Karpas-422 (cell line): ENCODE data around the gene CCDC57. TPM values are rescaled to one million over a fixed set of nuclear protein-coding genes. Genes with fewer than 3 reads are reported as not detected.

Source experiments
- DNase-seq: peaks from one replicate; pipeline ENCODE4 v3.0.0-alpha.2; 2015
- H2AFZ ChIP-seq: fragments of 200-600 bp; sonication (generic); 2 replicates; pipeline ENCODE4 v1.6.1; 2014; ENCODE audit warnings: antibody characterized with exemption, low read length, mixed read lengths
- H3K27ac ChIP-seq: fragments of 200-600 bp; sonication (generic); 2 replicates; pipeline ENCODE4 v1.5.1; 2014; ENCODE audit warnings: mild to moderate bottlenecking, low read length, moderate library complexity
- H3K27me3 ChIP-seq: fragments of 200-600 bp; sonication (generic); 2 replicates; pipeline ENCODE4 v1.6.1; 2014; ENCODE audit warnings: low read length, mixed read lengths
- H3K36me3 ChIP-seq: fragments of 200-600 bp; sonication (generic); 2 replicates; pipeline ENCODE4 v1.6.1; 2014; ENCODE audit warnings: low read length, mixed read lengths; ENCODE audit not compliant: insufficient read depth
- H3K4me1 ChIP-seq: fragments of 200-600 bp; sonication (generic); 2 replicates; pipeline ENCODE4 v1.6.1; 2014; ENCODE audit warnings: mild to moderate bottlenecking, low read length, mixed read lengths
- H3K4me2 ChIP-seq: fragments of 200-600 bp; sonication (generic); 2 replicates; pipeline ENCODE4 v1.6.1; 2014; ENCODE audit warnings: low read length, low read depth, mild to moderate bottlenecking; ENCODE audit not compliant: poor library complexity, severe bottlenecking
- H3K4me3 ChIP-seq: fragments of 200-600 bp; sonication (generic); 2 replicates; pipeline ENCODE4 v1.5.1; 2014; ENCODE audit warnings: mild to moderate bottlenecking, antibody characterized with exemption, low read length, mixed read lengths
- H3K79me2 ChIP-seq: fragments of 200-600 bp; sonication (generic); 2 replicates; pipeline ENCODE4 v1.6.1; 2014; ENCODE audit warnings: mild to moderate bottlenecking, low read length, mixed read lengths
- H3K9ac ChIP-seq: fragments of 200-600 bp; sonication (generic); 2 replicates; pipeline ENCODE4 v1.6.0; 2014; ENCODE audit warnings: low read length
- H3K9me2 ChIP-seq: fragments of 200-600 bp; sonication (generic), shearing (Covaris generic); replicated peaks from 2 replicates; pipeline ENCODE4 v1.6.0; 2014; ENCODE audit warnings: mild to moderate bottlenecking, low read length, moderate library complexity; ENCODE audit not compliant: insufficient read depth
- H3K9me3 ChIP-seq: fragments of 300-700, 200-600 bp; sonication (generic); 2 replicates; pipeline ENCODE4 v1.6.1; 2014; ENCODE audit warnings: low read length, mixed read lengths
- H4K20me1 ChIP-seq: fragments of 200-600 bp; sonication (generic); 2 replicates; pipeline ENCODE4 v1.6.1; 2014; ENCODE audit warnings: mild to moderate bottlenecking, antibody characterized with exemption, low read length, low read depth; ENCODE audit not compliant: insufficient read depth
- total RNA-seq: library from RNA; depleted of rRNA; stranded (reverse); fragments of >200 nt; shearing (Covaris generic); gene quantifications from 2 replicates; pipeline ENCODE4 v1.2.3, GENCODE V29; 2014; ENCODE audit warnings: low replicate concordance

CCDC57 gene
- total RNA-seq, 1 experiment from 2014 or later, result 31.3 TPM

DNA sequence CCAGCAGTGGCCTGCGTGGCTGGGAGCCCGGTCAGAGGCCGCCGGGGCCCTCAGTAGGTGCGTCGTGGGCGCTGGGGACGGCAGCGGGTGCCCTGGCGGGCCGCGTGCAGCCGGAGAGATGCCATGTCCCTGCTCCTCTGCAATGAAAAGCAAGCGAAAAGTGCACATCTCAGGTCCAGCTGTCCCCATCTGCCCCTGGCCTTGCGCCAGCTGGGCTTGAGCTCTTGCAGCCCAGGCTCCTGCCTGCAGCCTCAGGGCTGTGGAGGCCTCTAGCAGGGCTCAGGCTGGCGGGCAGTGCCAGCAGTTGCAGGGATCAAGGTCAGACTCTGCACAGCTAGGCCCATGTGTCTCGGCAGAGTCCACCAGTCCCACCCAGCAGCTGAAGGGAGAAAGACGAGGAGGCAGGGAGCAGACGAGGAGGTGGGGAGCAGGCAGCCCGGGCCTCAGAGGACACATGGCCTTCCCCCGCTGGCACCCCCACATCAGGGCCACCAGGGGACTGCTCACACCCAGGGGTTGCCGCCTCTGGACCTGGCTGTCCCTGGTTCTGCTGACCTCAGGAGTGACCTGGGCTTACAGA, 27.4 kb upstream of the CCDC57 start:
- Histone ChIP-seq H3K27ac (no peak overlapping the region), H3K9ac (no peak overlapping the region), H3K36me3 (0 out of 2 replicates have a peak, but pooled peaks cover 4% of the 10 kb centered on the region), H3K9me2 (no peaks in the 10 kb centered on the region), H3K4me1 (peaks cover 1% of the 10 kb centered on the region; the same call in 1 of the 2 replicates), H2AFZ (no peak overlapping the region), H3K79me2 (no peaks in the 10 kb centered on the region), H3K4me2 (no peak overlapping the region), H3K27me3 (no peaks in the 10 kb centered on the region), H3K4me3 (no peak overlapping the region), H3K9me3 (no peaks in the 10 kb centered on the region), H4K20me1 (peaks cover 37% of the 10 kb centered on the region; the same call in 1 of the 2 replicates)
- no peak for DNase-seq

DNA sequence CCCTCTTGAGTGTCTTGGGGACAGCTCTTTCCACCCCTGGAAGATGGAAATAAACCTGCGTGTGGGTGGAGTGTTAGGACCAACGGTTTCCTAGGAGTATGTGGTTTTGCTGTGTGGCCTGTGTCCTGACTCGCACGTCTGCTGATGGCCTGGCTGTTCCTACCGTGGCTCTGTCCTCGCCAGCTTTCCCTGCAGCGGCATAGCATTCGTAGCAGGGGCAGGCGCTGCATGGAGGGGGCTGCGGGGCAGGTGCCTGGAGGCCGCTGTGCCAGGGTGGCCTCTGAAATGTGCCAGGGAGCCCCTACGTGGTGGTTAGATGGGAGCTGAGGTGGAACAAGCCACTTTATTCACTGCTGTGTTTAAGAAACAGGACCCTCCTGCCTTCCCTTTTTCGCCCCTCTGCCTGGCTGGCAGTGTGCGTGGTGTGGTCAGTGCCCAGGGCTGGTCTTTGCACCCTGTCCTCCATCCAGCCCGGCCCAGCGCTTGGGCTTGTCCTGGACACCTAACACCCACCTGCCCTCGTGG, 26.8 kb upstream of the CCDC57 start:
- Histone ChIP-seq H2AFZ (no peak overlapping the region), H3K4me3 (no peak overlapping the region), H3K4me2 (no peak overlapping the region), H3K9ac (no peak overlapping the region), H3K9me3 (no peaks in the 10 kb centered on the region), H3K79me2 (no peaks in the 10 kb centered on the region), H3K27ac (no peak overlapping the region), H3K4me1 (peaks cover 7% of the 10 kb centered on the region), H3K27me3 (no peaks in the 10 kb centered on the region), H3K36me3 (0 out of 2 replicates have a peak, but pooled peaks cover 4% of the 10 kb centered on the region), H3K9me2 (no peaks in the 10 kb centered on the region), H4K20me1 (peaks cover 35% of the 10 kb centered on the region; the same call in 1 of the 2 replicates)
- DNase-seq, result no peak

DNA sequence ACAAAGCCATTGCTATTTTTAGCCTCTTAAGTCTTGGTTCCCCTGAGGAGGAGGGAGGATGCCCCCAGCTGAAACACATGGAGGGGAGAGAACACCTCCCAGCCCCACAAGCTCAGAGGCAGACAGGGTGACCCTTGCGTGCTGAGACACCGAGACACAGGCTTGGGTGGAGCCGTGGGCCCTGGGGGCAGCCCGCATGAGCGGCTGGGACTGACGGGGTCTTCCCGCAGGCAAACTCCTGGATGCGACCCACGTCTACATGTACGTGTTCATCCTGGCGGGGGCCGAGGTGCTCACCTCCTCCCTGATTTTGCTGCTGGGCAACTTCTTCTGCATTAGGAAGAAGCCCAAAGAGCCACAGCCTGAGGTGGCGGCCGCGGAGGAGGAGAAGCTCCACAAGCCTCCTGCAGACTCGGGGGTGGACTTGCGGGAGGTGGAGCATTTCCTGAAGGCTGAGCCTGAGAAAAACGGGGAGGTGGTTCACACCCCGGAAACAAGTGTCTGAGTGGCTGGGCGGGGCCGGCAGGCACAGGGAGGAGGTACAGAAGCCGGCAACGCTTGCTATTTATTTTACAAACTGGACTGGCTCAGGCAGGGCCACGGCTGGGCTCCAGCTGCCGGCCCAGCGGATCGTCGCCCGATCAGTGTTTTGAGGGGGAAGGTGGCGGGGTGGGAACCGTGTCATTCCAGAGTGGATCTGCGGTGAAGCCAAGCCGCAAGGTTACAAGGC, 26.0 kb upstream of the CCDC57 start:
- H3K27ac ChIP-seq, result no peak overlapping the region
- H3K4me3 ChIP-seq, result no peak overlapping the region
- no peak for DNase-seq
- no peaks in the 10 kb centered on the region for H3K9me2 ChIP-seq
- H3K27me3 ChIP-seq, result no peaks in the 10 kb centered on the region
- peaks cover 12% of the 10 kb centered on the region for H3K4me1 ChIP-seq
- H3K9ac ChIP-seq, result no peak overlapping the region
- H4K20me1 ChIP-seq, result peaks cover 33% of the 10 kb centered on the region; the same call in 1 of the 2 replicates
- H2AFZ ChIP-seq, result no peak overlapping the region
- H3K9me3 ChIP-seq, result no peaks in the 10 kb centered on the region
- H3K4me2 ChIP-seq, result no peak overlapping the region
- H3K36me3 ChIP-seq, result no peaks in the 10 kb centered on the region
- H3K79me2 ChIP-seq, result no peaks in the 10 kb centered on the region

DNA sequence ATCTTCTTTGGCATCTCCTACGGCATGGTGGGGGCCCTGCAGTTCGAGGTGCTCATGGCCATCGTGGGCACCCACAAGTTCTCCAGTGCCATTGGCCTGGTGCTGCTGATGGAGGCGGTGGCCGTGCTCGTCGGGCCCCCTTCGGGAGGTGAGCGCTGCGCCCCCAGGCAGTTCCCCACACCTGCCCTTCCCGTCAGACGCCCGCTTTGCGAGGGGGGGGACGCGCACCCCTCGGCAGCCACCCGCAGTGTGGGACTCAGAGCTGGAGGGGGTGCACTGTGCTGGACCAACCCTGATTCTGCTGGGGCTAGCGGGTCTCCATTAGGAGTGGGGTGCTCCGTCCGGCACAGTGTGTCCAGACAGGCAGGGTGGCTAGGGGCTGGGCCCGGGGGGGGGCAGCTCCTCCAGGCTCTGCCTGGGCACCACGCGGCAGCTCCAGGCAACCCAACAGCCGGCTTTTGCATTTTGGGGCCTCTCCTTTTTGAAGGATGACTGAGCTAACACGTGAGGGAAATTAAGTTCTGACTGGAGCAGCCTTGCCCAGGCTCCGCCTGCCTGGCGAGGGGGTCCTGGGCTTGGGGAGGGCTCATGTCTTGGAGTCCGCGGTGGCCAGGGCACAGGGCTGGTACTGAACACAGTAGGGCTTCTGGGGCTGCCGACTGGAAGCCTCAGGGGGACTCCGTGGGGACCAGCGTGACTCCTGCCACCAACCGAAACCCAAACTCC, 25.3 kb upstream of the CCDC57 start:
- Histone ChIP-seq H2AFZ (no peak overlapping the region), H3K4me2 (no peak overlapping the region), H3K9me2 (no peaks in the 10 kb centered on the region), H4K20me1 (peaks cover 33% of the 10 kb centered on the region; the same call in 1 of the 2 replicates), H3K4me3 (no peak overlapping the region), H3K9ac (no peak overlapping the region), H3K36me3 (no peaks in the 10 kb centered on the region), H3K27me3 (no peaks in the 10 kb centered on the region), H3K9me3 (no peaks in the 10 kb centered on the region), H3K4me1 (peaks cover 12% of the 10 kb centered on the region), H3K79me2 (no peaks in the 10 kb centered on the region), H3K27ac (no peak overlapping the region)
- DNase-seq, result no peak

DNA sequence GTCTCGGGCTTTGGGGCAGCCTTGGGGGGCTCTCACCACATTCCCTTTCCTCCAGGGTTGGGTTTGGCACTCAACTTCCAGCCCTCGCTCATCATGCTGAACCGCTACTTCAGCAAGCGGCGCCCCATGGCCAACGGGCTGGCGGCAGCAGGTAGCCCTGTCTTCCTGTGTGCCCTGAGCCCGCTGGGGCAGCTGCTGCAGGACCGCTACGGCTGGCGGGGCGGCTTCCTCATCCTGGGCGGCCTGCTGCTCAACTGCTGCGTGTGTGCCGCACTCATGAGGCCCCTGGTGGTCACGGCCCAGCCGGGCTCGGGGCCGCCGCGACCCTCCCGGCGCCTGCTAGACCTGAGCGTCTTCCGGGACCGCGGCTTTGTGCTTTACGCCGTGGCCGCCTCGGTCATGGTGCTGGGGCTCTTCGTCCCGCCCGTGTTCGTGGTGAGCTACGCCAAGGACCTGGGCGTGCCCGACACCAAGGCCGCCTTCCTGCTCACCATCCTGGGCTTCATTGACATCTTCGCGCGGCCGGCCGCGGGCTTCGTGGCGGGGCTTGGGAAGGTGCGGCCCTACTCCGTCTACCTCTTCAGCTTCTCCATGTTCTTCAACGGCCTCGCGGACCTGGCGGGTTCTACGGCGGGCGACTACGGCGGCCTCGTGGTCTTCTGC, 24.6 kb upstream of the CCDC57 start:
- Histone ChIP-seq H3K4me3 (no peak overlapping the region), H2AFZ (no peak overlapping the region), H3K9ac (no peak overlapping the region), H3K27ac (no peak overlapping the region), H3K79me2 (no peaks in the 10 kb centered on the region), H3K9me3 (no peaks in the 10 kb centered on the region), H4K20me1 (peaks cover 29% of the 10 kb centered on the region; the same call in 1 of the 2 replicates), H3K4me2 (no peak overlapping the region), H3K36me3 (no peaks in the 10 kb centered on the region), H3K27me3 (no peaks in the 10 kb centered on the region), H3K9me2 (no peaks in the 10 kb centered on the region), H3K4me1 (peaks cover 12% of the 10 kb centered on the region)
- no peak for DNase-seq

DNA sequence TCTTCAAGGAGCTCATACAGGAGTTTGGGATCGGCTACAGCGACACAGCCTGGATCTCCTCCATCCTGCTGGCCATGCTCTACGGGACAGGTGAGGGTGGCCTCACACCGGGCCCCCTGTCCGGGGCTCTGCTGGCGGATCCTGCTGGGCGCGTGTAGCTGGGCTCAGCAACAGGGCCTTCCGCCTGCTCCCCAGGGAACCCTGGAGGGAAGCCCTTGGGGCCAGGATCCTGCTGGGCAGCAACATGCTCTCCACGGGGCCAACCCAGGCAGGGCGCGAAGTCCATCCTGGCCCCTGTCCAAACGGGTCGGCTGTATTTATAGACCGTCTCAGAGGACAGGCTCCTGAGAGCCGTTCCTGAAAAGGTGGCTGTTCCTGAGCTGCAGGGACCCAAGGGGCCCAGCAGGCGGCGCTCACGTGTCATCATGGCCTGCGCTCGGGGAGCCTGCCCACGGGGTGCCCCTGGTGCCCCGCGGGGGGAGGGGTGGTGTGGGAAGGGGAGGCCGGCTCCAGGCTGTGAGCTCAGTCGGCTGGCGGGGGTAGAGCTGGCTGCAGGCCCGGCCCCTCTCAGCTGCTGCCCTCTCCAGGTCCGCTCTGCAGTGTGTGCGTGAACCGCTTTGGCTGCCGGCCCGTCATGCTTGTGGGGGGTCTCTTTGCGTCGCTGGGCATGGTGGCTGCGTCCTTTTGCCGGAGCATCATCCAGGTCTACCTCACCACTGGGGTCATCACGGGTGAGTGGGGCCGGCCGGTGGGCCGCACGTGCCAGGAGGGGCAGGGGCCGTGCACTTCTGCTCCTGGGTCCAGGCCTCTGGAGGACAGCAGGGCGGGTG, 23.7 kb upstream of the CCDC57 start:
- Histone ChIP-seq H3K9ac (no peak overlapping the region), H2AFZ (no peak overlapping the region), H3K4me1 (peaks cover 12% of the 10 kb centered on the region), H3K9me3 (no peaks in the 10 kb centered on the region), H3K27ac (no peak overlapping the region), H3K27me3 (no peaks in the 10 kb centered on the region), H3K4me2 (no peak overlapping the region), H3K4me3 (no peak overlapping the region), H3K9me2 (no peaks in the 10 kb centered on the region), H4K20me1 (peaks cover 27% of the 10 kb centered on the region; the same call in 1 of the 2 replicates), H3K79me2 (no peaks in the 10 kb centered on the region), H3K36me3 (no peaks in the 10 kb centered on the region)
- DNase-seq, result peak; percentile 88

DNA sequence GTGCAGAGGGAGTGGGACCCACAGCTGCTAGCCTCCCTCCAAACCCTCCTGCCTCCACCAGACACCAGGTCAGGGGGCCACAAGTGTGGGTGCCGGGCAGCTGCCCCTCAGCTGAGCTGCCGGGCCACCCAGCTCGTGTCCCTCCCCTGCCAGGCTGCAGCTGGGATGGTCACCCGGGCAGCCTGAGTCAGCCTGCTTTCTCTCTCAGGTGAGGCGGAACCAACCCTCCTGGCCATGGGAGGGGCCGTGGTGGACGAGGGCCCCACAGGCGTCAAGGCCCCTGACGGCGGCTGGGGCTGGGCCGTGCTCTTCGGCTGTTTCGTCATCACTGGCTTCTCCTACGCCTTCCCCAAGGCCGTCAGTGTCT, 23.1 kb upstream of the CCDC57 start:
- no peak for DNase-seq
- Histone ChIP-seq H3K4me2 (no peak overlapping the region), H3K4me1 (peaks cover 12% of the 10 kb centered on the region), H3K79me2 (no peaks in the 10 kb centered on the region), H3K9me2 (no peaks in the 10 kb centered on the region), H3K27me3 (no peaks in the 10 kb centered on the region), H3K36me3 (no peaks in the 10 kb centered on the region), H2AFZ (no peak overlapping the region), H3K4me3 (no peak overlapping the region), H3K9me3 (no peaks in the 10 kb centered on the region), H3K9ac (no peak overlapping the region), H4K20me1 (peaks cover 27% of the 10 kb centered on the region; the same call in 1 of the 2 replicates), H3K27ac (no peak overlapping the region)
